Endodermal cell (in vitro differentiated cells): Measurements from ENCODE around the gene TRAPPC1. TPM values are rescaled to one million over a fixed set of nuclear protein-coding genes. Genes with fewer than 3 reads are reported as not detected.

Experiments used
- DNase-seq: peaks from one replicate; pipeline ENCODE4 v3.0.0-alpha.2; 2017
- H3K27ac ChIP-seq: 2 replicates; pipeline ENCODE4 v1.5.1; 2013; ENCODE audit warnings: mild to moderate bottlenecking, low read depth, low read length, moderate library complexity
- H3K27me3 ChIP-seq: 2 replicates; pipeline ENCODE4 v1.6.1; 2013; ENCODE audit warnings: mild to moderate bottlenecking, low read length, moderate library complexity; ENCODE audit not compliant: insufficient read depth, control insufficient read depth, poor library complexity, severe bottlenecking
- H3K36me3 ChIP-seq: 2 replicates; pipeline ENCODE4 v1.7.0; 2013; ENCODE audit warnings: mild to moderate bottlenecking, low read length, moderate library complexity; ENCODE audit not compliant: control insufficient read depth, insufficient read depth
- H3K4me1 ChIP-seq: one replicate; pipeline ENCODE4 v1.7.0; 2013; ENCODE audit warnings: low read length; ENCODE audit not compliant: control insufficient read depth, insufficient read depth
- H3K4me3 ChIP-seq: 2 replicates; pipeline ENCODE4 v1.5.1; 2013; ENCODE audit warnings: mild to moderate bottlenecking, low read length, moderate library complexity
- H3K9ac ChIP-seq: 2 replicates; pipeline ENCODE4 v1.6.1; 2013; ENCODE audit warnings: mild to moderate bottlenecking, low read length, moderate library complexity; ENCODE audit not compliant: poor library complexity, severe bottlenecking; ENCODE audit errors: extremely low read depth
- H3K9me3 ChIP-seq: 2 replicates; pipeline ENCODE4 v1.6.1; 2013; ENCODE audit warnings: mild to moderate bottlenecking, low read length, moderate library complexity; ENCODE audit not compliant: control insufficient read depth
- H3K27ac Mint-ChIP-seq: 2 replicates; pipeline ENCODE4 v1.8.0; 2020; ENCODE audit warnings: mixed read lengths
- H3K27me3 Mint-ChIP-seq: 2 replicates; pipeline ENCODE4 v1.8.0; 2021; ENCODE audit warnings: mild to moderate bottlenecking, mixed read lengths; ENCODE audit not compliant: insufficient read depth
- H3K36me3 Mint-ChIP-seq: 2 replicates; pipeline ENCODE4 v1.8.0; 2020; ENCODE audit warnings: low read depth, mixed read lengths
- H3K4me1 Mint-ChIP-seq: 2 replicates; pipeline ENCODE4 v1.8.0; 2020; ENCODE audit warnings: mixed read lengths
- H3K4me3 Mint-ChIP-seq: 2 replicates; pipeline ENCODE4 v1.8.0; 2020; ENCODE audit warnings: mild to moderate bottlenecking, moderate library complexity, mixed read lengths
- H3K9me3 Mint-ChIP-seq: 2 replicates; pipeline ENCODE4 v1.8.0; 2020; ENCODE audit warnings: mild to moderate bottlenecking, mixed read lengths
- WGBS, 2 experiments: methylation state at CpG; one replicate each; pipeline versions ENCODE4 v1.1.5 to v1.1.7; 2013; ENCODE audit warnings: missing lambda C conversion rate in 2 of 2, mixed read lengths in 1 of 2; ENCODE audit not compliant: insufficient coverage in 1 of 2, insufficient read length in 1 of 2; 5-methylcytosine and 5-hydroxymethylcytosine counted together
- total RNA-seq, 2 donors: library from RNA; stranded (reverse); fragmentation: NEBNext Ultra II Directional in 1 of 2; extraction: Animal tissue kit (Norgen Biotek cat#: 25700) in 1 of 2; gene quantifications; 2 replicates in 1 of 2; 3 replicates in 1 of 2; pipeline ENCODE4 v1.2.1, GENCODE V29; 2021
- TF ChIP-seq, protein P1 (sequence below): fragments of 200-600 bp; sonication (generic); conservative IDR thresholded peaks from 2 replicates; pipeline ENCODE4 v1.5.0; 2021; ENCODE audit warnings: antibody characterized with exemption, mild to moderate bottlenecking

The TRAPPC1 gene
- total RNA-seq, 2 donors from 2014 or later: 150 to 170 TPM

DNA sequence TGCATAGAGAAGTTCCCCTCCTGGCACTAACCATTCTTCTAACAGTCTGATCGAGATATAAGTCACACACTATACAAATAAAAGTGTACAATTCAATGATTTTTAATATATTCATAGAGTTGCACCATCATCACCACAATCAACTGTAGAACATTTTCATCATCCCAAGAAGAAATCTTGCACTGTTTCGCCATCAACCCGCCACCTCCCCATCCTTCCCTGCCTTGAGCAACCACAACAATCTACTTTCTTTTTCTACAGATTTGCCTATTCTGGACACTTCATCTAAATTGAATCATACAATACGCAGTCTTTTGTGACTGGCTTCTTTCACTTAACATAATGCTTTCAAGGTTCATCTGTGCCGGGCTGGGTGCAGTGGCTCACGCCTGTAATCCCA lies 37.7 kb upstream of the TRAPPC1 start:
- Histone ChIP-seq H3K9me3 (peaks cover 11% of the 10 kb centered on the region), H3K4me3 (no peak overlapping the region), H3K4me1 (no peaks in the 10 kb centered on the region), H3K27ac (no peak overlapping the region), H3K9ac (no peak overlapping the region), H3K27me3 (no peaks in the 10 kb centered on the region), H3K36me3 (no peaks in the 10 kb centered on the region)
- Mint-ChIP-seq H3K27ac (no peak overlapping the region), H3K36me3 (peaks cover 5% of the 10 kb centered on the region), H3K4me3 (no peak overlapping the region), H3K27me3 (no peaks in the 10 kb centered on the region), H3K9me3 (peaks cover 16% of the 10 kb centered on the region), H3K4me1 (peaks cover 10% of the 10 kb centered on the region)
- 93 to 96% methylated on average over 3 to 6 of the region's 6 CpGs for WGBS, 2 experiments
- no peak for DNase-seq
- TF ChIP-seq, protein P1, sequence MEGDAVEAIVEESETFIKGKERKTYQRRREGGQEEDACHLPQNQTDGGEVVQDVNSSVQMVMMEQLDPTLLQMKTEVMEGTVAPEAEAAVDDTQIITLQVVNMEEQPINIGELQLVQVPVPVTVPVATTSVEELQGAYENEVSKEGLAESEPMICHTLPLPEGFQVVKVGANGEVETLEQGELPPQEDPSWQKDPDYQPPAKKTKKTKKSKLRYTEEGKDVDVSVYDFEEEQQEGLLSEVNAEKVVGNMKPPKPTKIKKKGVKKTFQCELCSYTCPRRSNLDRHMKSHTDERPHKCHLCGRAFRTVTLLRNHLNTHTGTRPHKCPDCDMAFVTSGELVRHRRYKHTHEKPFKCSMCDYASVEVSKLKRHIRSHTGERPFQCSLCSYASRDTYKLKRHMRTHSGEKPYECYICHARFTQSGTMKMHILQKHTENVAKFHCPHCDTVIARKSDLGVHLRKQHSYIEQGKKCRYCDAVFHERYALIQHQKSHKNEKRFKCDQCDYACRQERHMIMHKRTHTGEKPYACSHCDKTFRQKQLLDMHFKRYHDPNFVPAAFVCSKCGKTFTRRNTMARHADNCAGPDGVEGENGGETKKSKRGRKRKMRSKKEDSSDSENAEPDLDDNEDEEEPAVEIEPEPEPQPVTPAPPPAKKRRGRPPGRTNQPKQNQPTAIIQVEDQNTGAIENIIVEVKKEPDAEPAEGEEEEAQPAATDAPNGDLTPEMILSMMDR: no peak

DNA sequence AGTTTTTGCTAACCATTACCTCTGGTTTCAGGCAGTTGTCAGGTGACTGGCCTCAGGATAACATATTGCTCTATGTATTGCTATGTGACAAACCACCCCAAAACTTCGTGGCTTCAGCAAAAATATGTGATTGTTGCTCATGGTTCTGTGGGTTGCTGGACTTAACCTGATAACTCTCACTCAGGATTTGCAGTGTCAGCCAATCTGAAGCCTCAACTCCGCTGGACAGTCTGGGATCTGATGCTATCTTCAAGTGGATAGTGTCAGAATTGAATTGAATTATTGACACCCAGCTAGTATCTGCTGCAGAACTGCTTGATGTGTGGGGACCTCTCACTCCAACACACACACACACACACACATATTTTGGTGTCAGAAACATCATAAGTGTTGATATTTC lies 36.0 kb upstream of the TRAPPC1 start:
- no peak overlapping the region for H3K4me3 ChIP-seq
- no peak overlapping the region for H3K27ac ChIP-seq
- TF ChIP-seq, protein P1: no peak
- Mint-ChIP-seq H3K36me3 (peaks cover 4% of the 10 kb centered on the region), H3K27ac (no peak overlapping the region), H3K4me1 (peaks cover 10% of the 10 kb centered on the region), H3K27me3 (no peaks in the 10 kb centered on the region), H3K4me3 (no peak overlapping the region), H3K9me3 (peaks cover 5% of the 10 kb centered on the region)
- H3K9me3 ChIP-seq: no peaks in the 10 kb centered on the region
- no peak for DNase-seq
- 71 to 80% methylated on average over 1 to 2 of the region's 2 CpGs for WGBS, 2 experiments
- H3K9ac ChIP-seq: no peak overlapping the region
- H3K4me1 ChIP-seq: no peaks in the 10 kb centered on the region
- no peaks in the 10 kb centered on the region for H3K27me3 ChIP-seq
- no peaks in the 10 kb centered on the region for H3K36me3 ChIP-seq

DNA sequence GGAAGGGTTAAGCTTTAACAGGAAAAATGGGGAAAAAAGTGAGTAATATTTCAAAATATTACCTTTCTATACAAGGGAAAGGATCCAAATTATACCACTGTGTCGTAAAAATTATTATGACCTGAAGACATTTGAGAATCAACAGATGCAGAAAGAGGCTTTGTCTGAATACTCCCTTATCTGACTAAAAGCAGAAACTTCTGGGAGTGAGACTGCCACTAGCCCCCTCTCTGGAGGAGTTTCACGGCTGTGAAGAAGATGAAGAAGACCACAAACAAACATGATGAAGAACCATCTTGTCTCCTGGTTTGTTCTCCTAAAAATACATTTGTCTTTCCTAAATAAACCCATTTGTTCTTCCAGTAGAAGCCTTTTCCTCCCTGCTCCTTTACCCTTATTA lies 29.7 kb upstream of the TRAPPC1 start:
- Histone ChIP-seq H3K27ac (no peak overlapping the region), H3K9me3 (no peaks in the 10 kb centered on the region), H3K4me1 (no peaks in the 10 kb centered on the region), H3K4me3 (no peak overlapping the region), H3K9ac (no peak overlapping the region), H3K27me3 (no peaks in the 10 kb centered on the region), H3K36me3 (no peaks in the 10 kb centered on the region)
- DNase-seq: no peak
- WGBS, 2 experiments: 92% methylated on average over 2 of the region's 2 CpGs; no CpG with 5 or more reads in 1 of the 2 experiments
- H3K27ac Mint-ChIP-seq: no peak overlapping the region
- TF ChIP-seq, protein P1: no peak
- peaks cover 2% of the 10 kb centered on the region for H3K4me1 Mint-ChIP-seq
- H3K9me3 Mint-ChIP-seq: no peaks in the 10 kb centered on the region
- no peak overlapping the region for H3K4me3 Mint-ChIP-seq
- H3K36me3 Mint-ChIP-seq: no peaks in the 10 kb centered on the region
- no peaks in the 10 kb centered on the region for H3K27me3 Mint-ChIP-seq
